Endothelial cell of umbilical vein (primary cell): Measurements from ENCODE around the gene SWT1. TPM values are rescaled to one million over a fixed set of nuclear protein-coding genes. Genes with fewer than 3 reads are reported as not detected.

ENCODE experiments used
- BruUV-seq: library from RNA; stranded (reverse); fragments of 400-500 nt; replicated peaks from 2 replicates; lab custom pipeline; 2021; lab: Mats Ljungman, UMichigan
- CTCF ChIA-PET: fragments of 300-600, 350-600 bp; sonication (Branson Sonifier 250); formaldehyde crosslinking; loops from one replicate; lab custom pipeline; 2021; ENCODE audit warnings: antibody characterized with exemption, inconsistent platforms; lab: Charles Lee
- POLR2A ChIA-PET: fragments of 300-600, 350-600 bp; sonication (Branson Sonifier 250); formaldehyde crosslinking; loops from one replicate; lab custom pipeline; 2021; ENCODE audit warnings: antibody characterized with exemption, inconsistent platforms; lab: Charles Lee
- DNase-seq: peaks from one replicate; pipeline ENCODE4 v3.0.0-alpha.2; 2011; ENCODE audit warnings: low read depth, low spot score
- FAIRE-seq: peaks from 2 replicates; lab custom pipeline; 2011; peaks lifted over from hg19 to GRCh38; lab: Jason Lieb, UNC
- H2AFZ ChIP-seq: 2 replicates; pipeline ENCODE4 v1.6.0; 2012; ENCODE audit warnings: low read depth, low read length, control low read depth, inconsistent platforms
- H3K27ac ChIP-seq: 2 replicates; pipeline ENCODE4 v1.5.1; 2011; ENCODE audit warnings: low read depth, mild to moderate bottlenecking, control low read depth, low read length, moderate library complexity; ENCODE audit not compliant: insufficient read depth
- H3K27me3 ChIP-seq, 2 experiments: 2 replicates each; pipeline versions ENCODE4 v1.6.0 to v1.6.1; 2011; ENCODE audit warnings: low read length in 2 of 2, mixed read lengths in 1 of 2; ENCODE audit not compliant: control insufficient read depth in 2 of 2, insufficient read depth in 2 of 2
- H3K36me3 ChIP-seq, 2 experiments: 2 replicates in 1 of 2; 3 replicates in 1 of 2; pipeline ENCODE4 v1.5.1; 2011; ENCODE audit warnings: low read length in 2 of 2, mild to moderate bottlenecking in 1 of 2, moderate library complexity in 1 of 2; ENCODE audit not compliant: control insufficient read depth in 2 of 2, insufficient read depth in 2 of 2; ENCODE audit errors: extremely low read depth in 1 of 2
- H3K4me1 ChIP-seq: 3 replicates; pipeline ENCODE4 v1.5.1; 2011; ENCODE audit warnings: mild to moderate bottlenecking, low read length; ENCODE audit not compliant: control insufficient read depth, insufficient read depth; ENCODE audit errors: extremely low read depth
- H3K4me2 ChIP-seq: 2 replicates; pipeline ENCODE4 v1.6.1; 2011; ENCODE audit warnings: low read length, control low read depth, mixed read lengths; ENCODE audit not compliant: insufficient read depth
- H3K4me3 ChIP-seq, 3 experiments: fragments of 200-600 bp in 1 of 3; sonication (generic), shearing (Covaris generic) in 1 of 3; replicated peaks in 1 of 3; 2 replicates each; pipeline ENCODE4 v1.5.1; 2011 to 2016; ENCODE audit warnings: control low read depth in 3 of 3, low read length in 3 of 3, mild to moderate bottlenecking in 2 of 3, inconsistent platforms in 1 of 3, low read depth in 1 of 3, moderate library complexity in 1 of 3; ENCODE audit not compliant: insufficient read depth in 1 of 3
- H3K79me2 ChIP-seq: 2 replicates; pipeline ENCODE4 v1.6.0; 2012; ENCODE audit warnings: low read length, inconsistent platforms; ENCODE audit not compliant: control insufficient read depth, insufficient read depth
- H3K9ac ChIP-seq: replicated peaks from 2 replicates; pipeline ENCODE3; 2011; ENCODE audit warnings: low read length, control low read depth; ENCODE audit not compliant: insufficient read depth; ENCODE audit errors: extremely low read depth
- H3K9me1 ChIP-seq: replicated peaks from 3 replicates; pipeline ENCODE4 v1.6.0; 2011; ENCODE audit warnings: mild to moderate bottlenecking, low read length; ENCODE audit not compliant: control insufficient read depth, insufficient read depth; ENCODE audit errors: extremely low read depth
- H3K9me3 ChIP-seq: replicated peaks from 2 replicates; pipeline ENCODE4 v1.5.1; 2012; ENCODE audit warnings: low read length, inconsistent platforms; ENCODE audit not compliant: control insufficient read depth, insufficient read depth
- H4K20me1 ChIP-seq: replicated peaks from 2 replicates; pipeline ENCODE3; 2011; ENCODE audit warnings: mild to moderate bottlenecking, low read length; ENCODE audit not compliant: control insufficient read depth, insufficient read depth; ENCODE audit errors: extremely low read depth
- CTCF ChIP-seq, 2 donors: IDR thresholded peaks; 1 replicate in 1 of 2; 2 replicates in 1 of 2; pipeline ENCODE4 v1.5.1; 2011; ENCODE audit warnings: low read length in 2 of 2, mild to moderate bottlenecking in 2 of 2, moderate library complexity in 2 of 2, control low read depth in 1 of 2, inconsistent platforms in 1 of 2, low read depth in 1 of 2; ENCODE audit not compliant: insufficient read depth in 1 of 2; ENCODE audit errors: extremely low read depth in 1 of 2
- EZH2 ChIP-seq: IDR thresholded peaks from 2 replicates; pipeline ENCODE4 v1.6.1; 2012; ENCODE audit warnings: borderline replicate concordance, low read depth, mild to moderate bottlenecking, moderate library complexity, low read length, inconsistent platforms; ENCODE audit not compliant: severe bottlenecking
- FOS ChIP-seq: IDR thresholded peaks from 2 replicates; pipeline ENCODE4 v1.6.1; 2011; ENCODE audit warnings: mild to moderate bottlenecking, low read length, moderate library complexity, borderline replicate concordance; ENCODE audit not compliant: insufficient read depth
- GATA2 ChIP-seq: IDR thresholded peaks from 2 replicates; pipeline ENCODE4 v1.7.0; 2011; ENCODE audit warnings: low read depth, mild to moderate bottlenecking, moderate library complexity, mixed read lengths, low read length; ENCODE audit not compliant: insufficient read length, insufficient read depth
- JUN ChIP-seq: IDR thresholded peaks from 2 replicates; pipeline ENCODE4 v1.6.1; 2011; ENCODE audit warnings: borderline replicate concordance, low read depth; ENCODE audit not compliant: insufficient read length, insufficient read depth
- MAX ChIP-seq: IDR thresholded peaks from 2 replicates; pipeline ENCODE4 v1.6.1; 2011; ENCODE audit not compliant: insufficient read depth, insufficient read length
- MYC ChIP-seq: IDR thresholded peaks from one replicate; pipeline ENCODE4 v1.6.1; 2011; ENCODE audit warnings: mild to moderate bottlenecking, low read depth, low read length
- POLR2A ChIP-seq: IDR thresholded peaks from 2 replicates; pipeline ENCODE4 v1.6.1; 2012; ENCODE audit warnings: low read depth, mild to moderate bottlenecking, control low read depth, low read length
- POLR2AphosphoS5 ChIP-seq: IDR thresholded peaks from 2 replicates; pipeline ENCODE4 v1.6.1; 2012; ENCODE audit warnings: low read depth, mild to moderate bottlenecking, control low read depth, low read length, moderate library complexity; ENCODE audit not compliant: insufficient read depth
- dilution Hi-C: fragments of 300-500 bp; cut with MboI; formaldehyde crosslinking; loops from one replicate; pipeline ENCODE4 v1.15.0; 2019; ENCODE audit warnings: low sequenced_read_pairs; ENCODE audit not compliant: extremely low pct_ligation_motif_present
- intact Hi-C: fragments of 100-400 bp; cut with micrococcal nuclease; formaldehyde crosslinking; loops from one replicate; pipeline ENCODE4 v1.10.0; 2022
- polyA plus RNA-seq, 4 experiments: library from polyadenylated mRNA; depleted of rRNA in 3 of 4; stranded (reverse) in 3 of 4; unstranded in 1 of 4; fragments of >200 nt; gene quantifications; 2 replicates each; pipeline versions ENCODE4 v1.2.1 to v1.2.3, GENCODE V29; 2011 to 2012; ENCODE audit warnings: missing spikeins in 1 of 4
- total RNA-seq: library from RNA; stranded (reverse); gene quantifications from 2 replicates; pipeline ENCODE4 v1.2.3, GENCODE V29; 2021

Gene SWT1
- total and polyA plus RNA-seq, 2 donors (not counting 3 experiments of a cell fraction or from before 2014, with no cell fraction given), result 1.0 to 4.3 TPM

- no peak overlapping the region for H3K4me2 ChIP-seq
- CTCF ChIA-PET, result no interaction called here
- H2AFZ ChIP-seq, result peak overlapping the region; percentile 15
- no peak overlapping the region for H3K9ac ChIP-seq
- no peaks in the 10 kb centered on the region for H3K9me1 ChIP-seq
- H3K4me3 ChIP-seq, result no peak overlapping the region
- no peaks in the 10 kb centered on the region for H3K36me3 ChIP-seq
- FAIRE-seq (no peak), DNase-seq (peak; percentile 18)
- no peaks in the 10 kb centered on the region for H3K9me3 ChIP-seq
- no peak for TF ChIP-seq CTCF (IDR thresholded peaks at IDR 0.05; ENCODE audit: extremely low read depth in 1 of 2, insufficient read depth in 1 of 2, low read depth in 1 of 2, low read length in 2 of 2)
- no peak for TF ChIP-seq JUN
- no peak for TF ChIP-seq GATA2
- TF ChIP-seq POLR2AphosphoS5, result no peak
- TF ChIP-seq FOS, result no peak
- no peak for TF ChIP-seq POLR2A
- TF ChIP-seq EZH2, result no peak
- no peak for TF ChIP-seq MAX
- no peak for TF ChIP-seq MYC
- no peak overlapping the region for H3K27ac ChIP-seq
- no peaks in the 10 kb centered on the region for H4K20me1 ChIP-seq
- no TSS peak for BruUV-seq
- no peaks in the 10 kb centered on the region for H3K79me2 ChIP-seq
- H3K4me1 ChIP-seq, result peaks cover 3% of the 10 kb centered on the region
- dilution Hi-C loops (no loop called here), intact Hi-C loops (no loop called here)
- POLR2A ChIA-PET, result no interaction called here
- no peaks in the 10 kb centered on the region for H3K27me3 ChIP-seq
Measured at GRCh38 chr1:185112356-185112755, 44.6 kb upstream of the SWT1 start.
